HG03565 (cell line): ENCODE results near the gene VSTM4.

Experiments
- ATAC-seq: cut with Tn5 transposase; IDR thresholded peaks from one replicate; pipeline ENCODE4 v1.9.1; 2021; ENCODE audit warnings: mild to moderate bottlenecking, moderate library complexity; ENCODE audit not compliant: unreplicated experiment

The VSTM4 gene

DNA sequence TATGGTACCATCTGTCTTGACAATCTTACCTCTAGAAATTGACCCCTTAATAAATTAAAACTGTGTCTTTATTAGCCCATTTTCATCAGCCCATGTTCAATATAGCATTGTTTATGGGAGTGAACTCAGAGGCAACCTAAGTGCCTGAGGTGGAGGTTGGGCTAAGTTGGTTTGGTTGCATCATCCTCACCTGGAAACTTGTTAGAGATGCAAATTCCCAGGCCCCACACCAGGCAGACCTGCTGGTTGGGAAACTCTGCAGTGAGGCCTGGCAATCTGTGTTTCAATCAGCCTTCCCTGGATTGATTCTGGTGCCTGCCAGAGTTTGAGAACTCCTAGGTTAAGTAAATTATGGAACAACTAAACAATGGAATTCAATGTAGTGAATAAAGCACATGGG lies 27.9 kb upstream of the VSTM4 start:
- no peak for ATAC-seq

DNA sequence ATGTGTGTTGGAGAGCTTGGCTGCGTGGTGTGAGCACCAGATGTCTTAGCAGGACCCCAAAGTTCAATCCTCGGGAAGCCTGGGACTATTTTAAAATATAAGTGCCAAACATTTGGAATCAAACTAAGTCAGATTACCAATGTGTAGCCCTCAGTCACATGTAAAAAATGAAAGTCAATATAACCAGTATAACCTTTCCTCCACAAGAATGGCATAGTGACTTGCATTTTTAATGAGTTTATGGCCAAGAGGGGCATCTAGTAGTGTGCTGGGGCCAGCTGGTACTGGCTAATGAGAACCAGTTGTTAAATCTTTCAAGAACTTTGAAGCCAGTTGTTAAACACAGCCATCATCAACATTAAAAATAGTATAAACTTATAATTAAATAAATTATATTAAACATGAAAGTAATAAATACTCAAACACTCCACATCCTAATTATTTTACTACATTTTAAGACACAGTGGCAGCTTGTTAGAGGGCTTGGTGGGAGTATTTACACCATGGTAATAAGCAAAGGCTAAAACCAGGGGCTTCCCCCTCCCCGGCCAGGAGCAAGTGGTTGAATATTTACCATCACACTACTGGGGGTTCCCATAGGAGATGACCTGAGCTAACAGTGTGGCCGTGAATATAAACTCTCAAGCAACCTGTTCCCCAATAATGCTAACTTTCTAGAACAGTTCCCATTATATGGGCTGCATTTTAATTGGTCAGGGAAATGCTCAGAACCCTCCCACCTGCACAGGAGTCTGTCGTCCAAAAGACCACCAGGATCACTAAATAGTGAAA lies 26.4 kb upstream of the VSTM4 start:
- no peak for ATAC-seq

DNA sequence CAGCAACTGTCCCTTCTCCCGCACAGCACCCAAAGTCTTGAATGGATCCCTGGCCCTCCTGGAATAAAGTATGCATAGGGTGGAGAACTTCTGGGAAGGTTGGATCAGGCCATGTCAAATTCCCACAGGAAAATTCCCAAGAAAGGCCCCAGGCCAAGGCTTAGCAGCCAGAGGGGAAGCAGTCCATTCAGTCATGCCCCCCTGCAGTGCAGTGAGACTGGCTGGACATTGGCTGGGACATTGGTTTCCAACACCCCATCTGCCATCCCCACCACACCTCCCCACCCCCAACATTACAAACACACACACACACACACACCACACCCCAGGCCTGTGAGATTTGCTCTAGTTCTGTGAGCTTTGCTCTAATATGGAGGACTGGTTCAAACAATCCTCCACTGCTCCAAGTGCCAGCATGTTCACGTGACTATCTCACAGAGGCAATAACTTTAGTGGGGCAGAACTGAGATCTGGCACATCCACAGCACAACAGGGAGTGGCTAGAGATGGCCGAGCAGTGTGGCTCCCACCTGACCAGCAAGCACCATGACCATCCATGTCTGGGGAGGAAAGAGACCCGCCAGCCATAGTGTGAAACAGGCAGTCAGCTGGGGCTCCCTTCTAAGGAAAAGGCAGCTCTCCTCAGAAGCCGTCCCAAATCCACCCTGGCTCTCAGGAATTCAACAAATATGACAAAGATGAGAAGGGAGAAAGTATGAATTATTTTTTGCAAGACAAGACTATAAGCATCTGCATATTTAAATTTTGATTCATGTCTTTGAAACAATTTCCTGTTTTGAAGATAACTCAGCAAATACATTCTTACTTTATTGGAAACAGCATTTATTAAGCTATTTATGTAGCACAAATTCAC lies 25.2 kb upstream of the VSTM4 start:
- no peak for ATAC-seq

DNA sequence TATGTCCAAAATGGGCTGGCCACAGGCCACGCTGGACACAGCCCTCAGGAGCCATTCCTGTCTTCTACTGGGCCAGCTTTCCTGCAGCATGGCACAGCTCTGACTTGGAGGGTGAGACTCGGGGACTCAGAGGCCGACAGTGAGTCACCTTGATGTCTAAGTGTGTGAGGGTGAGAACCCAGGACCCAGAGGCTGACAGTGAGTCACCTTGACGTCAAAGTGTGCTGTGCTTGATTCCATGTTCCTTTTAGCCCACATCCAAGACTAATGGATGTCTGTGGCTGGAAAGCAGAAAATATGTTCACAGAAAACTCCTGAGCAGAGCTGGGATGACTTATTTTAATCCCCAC lies 24.5 kb upstream of the VSTM4 start:
- no peak for ATAC-seq

DNA sequence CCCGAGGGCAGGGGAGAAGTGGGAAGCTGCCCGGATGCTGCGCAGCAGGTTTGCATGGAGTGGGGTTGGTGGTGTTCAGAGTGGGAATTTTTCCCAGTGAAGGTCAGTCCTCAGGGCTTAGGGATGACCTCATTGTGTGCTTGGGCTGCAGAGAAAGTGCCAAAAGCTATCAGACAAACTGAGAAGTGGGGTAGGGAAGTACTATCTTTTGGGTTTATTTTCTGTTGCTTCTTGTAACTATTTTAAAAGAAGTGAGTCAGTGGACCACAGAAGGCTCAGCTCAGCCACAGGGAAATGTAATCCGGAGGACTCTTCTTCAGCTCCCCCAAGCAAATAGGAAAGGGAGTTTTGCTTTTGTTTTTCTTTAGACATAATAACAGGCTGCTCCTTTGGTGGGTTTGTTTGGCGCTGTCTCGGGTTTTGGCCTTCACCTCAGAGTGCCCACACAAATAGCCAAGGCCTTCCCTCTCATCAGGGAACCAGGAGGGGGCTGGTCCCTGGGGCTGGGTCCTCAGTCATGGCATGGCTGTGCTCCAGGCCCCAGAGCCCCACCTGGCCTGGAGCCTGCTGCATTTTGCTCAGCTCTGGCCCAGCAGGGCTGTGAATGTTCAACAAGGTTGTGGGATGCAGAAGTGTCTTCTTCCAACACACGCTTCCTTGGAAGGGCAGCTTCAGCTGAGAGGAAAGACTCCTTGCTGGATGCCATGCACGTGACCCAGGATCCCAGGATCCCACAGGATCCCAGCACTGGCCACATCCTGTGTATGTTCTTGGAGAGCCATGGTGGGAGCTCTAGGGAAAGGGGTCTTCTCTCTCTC lies 23.9 kb upstream of the VSTM4 start:
- ATAC-seq = no peak

DNA sequence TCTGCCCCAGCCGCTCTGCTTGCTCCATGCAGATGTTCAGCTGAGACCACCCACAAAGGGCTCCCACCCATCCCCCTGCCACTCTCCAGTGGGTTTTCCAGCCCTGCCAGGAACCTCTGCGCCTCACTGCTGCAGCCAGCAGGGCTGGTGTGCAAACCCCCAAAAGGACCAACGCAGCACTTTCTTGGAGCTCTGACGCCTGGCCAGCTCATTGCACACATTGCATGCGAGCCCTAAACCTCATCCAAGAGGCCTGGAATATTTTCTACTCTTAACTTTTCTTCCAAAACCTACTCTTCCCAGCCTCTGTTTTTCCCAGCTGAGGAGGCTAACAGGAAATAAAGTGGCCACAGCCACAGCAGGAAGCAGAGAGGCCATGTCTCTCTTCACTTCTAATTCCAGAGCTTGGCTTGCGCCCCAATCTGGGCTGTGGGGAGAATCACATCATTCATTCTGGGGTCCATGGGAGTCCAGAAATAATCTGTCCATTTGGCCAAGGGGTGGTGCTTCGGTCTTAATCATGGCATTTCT lies 23.1 kb upstream of the VSTM4 start:
- no peak for ATAC-seq

DNA sequence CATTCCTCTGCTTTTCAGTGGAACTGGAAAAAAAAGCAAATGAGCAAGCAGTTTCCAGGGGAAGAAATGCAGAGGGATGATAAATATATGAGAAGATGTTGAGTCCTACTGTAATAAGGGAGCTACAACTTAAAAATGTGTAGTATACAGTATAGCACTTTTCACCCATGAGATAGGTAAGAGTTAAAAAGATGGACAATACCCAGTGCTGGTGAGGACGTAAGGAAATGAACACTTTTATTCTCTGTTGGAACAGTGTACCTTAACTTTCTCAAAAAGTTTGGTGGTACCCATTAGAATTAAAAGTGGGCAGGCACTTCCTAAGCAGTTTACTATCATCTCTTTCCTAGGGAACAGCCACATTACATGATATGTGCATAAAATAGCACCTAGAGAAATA lies 21.2 kb upstream of the VSTM4 start:
- ATAC-seq = no peak

DNA sequence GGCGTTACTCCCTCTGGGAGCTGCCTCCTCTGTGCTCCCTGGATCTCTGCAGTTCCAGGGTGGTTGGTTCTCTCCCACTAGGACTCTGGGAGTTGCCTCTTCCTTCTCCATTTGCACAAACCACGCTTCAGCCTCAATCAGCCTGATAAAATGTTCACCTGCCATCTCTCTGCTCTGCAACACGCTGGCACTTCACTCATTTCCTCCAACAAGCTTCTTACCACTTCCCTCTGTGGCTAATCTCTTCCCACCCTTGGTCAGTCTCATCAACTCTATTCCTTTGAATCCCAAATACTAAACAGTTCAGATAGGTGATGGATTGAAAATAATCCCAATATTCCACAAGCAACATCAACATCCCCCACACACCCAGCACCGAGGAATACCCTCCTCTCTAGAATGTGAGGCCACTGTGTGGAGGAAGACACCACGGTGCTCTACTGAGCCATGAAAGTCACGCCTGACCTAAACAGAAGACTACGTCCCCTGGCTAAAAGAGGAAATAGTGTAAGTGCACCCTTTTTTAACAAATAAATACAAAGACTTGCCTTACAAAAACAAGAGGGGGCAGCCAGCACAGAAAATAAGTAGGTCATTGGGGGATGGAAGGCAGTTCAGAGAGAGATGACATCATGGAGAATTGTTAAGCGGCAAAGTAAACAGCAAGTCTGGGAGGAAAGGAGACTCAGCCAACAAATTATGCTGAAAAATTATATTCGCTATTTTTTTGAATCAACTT lies 20.4 kb upstream of the VSTM4 start:
- ATAC-seq = no peak

DNA sequence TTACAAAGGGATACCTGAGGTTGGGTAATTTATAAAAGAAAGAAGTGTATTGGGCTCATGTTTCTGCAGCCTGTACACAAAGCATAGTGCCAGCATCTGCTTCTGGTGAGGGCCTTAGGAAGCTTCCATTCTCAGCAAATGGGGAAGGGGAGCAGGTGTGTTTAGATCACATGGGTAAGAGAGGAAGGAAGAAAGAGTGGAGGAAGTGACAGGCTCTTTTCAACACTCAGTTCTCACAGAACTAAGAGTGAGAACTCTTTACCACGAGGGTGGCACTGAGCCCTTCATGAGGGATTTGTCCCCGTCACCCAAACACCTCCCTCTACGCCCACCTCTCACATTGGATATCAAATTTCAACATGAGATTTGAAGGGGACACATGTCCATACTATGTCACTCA lies 19.0 kb upstream of the VSTM4 start:
- no peak for ATAC-seq

DNA sequence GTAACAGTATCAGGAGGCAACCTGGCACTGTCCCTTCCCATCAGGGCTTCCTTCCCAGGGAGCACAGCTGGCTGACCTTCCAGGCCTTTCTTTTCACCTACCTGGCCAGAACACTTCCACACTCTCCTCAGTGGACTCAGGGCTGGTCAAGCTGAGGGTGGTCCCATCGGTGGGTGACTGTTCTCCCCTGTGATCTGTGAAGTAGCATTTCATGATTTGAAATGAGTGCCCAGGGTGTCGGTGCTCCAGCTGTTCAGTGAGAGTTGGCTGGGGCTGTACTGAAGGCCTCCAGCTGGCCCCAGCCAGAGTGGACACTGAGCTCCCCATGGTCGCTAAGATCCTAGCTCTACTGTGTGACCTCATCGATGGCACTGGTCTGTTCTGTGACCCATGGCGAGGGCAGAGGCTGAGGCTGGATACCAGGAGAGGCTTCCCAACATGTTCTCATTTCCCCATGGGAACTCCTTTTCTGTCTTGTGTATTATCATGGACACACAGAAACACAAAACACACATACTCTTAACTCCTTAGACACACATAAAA lies 18.5 kb upstream of the VSTM4 start, which contains the start of gene FAM170B:
TSS of gene FAM170B (minus strand) at position 316 of the 543 bp plus-strand sequence. CDS start at position 213, 103 bp downstream.
- ATAC-seq = no peak

DNA sequence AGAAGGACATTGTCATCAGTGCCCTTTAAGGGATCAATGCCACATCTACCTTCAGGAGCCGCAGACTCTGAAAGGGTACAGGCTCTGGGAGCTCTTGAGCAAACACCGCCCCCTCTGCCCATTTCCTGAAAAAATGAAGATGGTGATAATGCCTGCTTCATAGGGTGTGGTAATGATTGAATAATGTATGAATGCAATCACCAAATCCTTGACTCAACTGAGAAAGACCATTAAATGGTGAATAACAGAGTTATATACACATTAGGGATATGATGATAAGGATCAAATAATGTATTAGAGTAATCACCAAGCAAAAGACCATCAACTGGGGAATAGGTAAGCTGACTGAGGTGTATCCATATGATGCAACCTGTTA lies 17.0 kb upstream of the VSTM4 start:
- no peak for ATAC-seq

DNA sequence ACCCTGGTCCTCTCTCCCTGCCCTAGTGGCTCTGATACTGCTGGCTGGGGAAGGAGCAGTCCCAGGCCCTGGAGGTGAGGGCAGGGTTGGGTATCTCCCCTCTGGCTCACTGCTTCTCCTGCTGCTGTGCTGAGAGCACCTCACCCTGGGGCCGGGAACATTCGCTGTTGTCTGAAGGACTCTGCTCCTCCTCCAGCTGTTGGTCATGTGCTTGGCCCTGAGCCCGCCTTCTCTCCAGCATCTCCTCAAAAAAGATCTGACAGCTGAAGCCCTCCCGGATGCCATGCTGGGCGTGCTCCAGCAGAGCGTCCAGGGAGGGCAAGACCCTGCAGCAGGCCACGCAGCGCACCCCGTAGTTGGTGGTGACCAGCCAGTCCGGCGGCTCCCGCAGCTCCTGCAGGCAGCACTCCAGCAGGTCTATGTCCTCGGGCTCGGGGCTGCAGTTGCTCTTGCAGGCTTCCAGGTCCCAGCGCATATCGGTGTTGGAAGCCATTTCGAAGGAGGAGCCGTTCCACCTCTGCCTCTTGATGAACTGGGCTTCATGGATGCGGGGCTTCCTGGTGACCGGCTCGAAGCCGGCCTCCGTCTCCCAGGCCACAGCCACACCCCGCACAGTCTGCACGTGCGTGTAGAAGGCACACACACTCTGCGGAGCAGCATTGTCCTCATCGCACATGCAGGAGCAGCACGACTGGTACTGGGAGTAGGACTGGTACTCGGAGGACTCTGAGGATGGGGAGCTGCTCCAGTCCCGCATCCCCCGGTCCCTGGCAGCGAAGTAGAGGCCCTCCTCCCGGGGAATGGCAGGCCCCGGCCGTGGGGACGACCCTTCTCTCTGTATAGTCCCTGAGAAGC lies 16.4 kb upstream of the VSTM4 start:
- no peak for ATAC-seq

DNA sequence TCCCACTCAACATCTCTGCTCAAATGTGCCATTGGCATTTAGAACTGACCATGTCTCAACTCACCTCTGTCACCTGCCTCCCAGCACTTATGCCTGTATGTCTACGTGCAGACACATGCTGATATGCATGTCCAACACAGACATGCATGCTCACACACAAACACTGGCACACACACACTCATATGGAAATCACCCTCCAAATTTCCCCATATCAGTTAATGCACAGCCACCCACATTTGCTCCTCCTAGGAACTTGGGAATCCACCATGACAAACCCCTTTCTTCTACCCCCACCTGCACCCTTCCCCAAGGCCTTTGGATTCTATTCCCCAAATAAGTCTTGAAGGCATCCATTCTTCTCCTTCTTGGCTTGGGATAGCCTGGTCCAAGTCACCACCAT lies 14.1 kb upstream of the VSTM4 start:
- ATAC-seq = no peak

DNA sequence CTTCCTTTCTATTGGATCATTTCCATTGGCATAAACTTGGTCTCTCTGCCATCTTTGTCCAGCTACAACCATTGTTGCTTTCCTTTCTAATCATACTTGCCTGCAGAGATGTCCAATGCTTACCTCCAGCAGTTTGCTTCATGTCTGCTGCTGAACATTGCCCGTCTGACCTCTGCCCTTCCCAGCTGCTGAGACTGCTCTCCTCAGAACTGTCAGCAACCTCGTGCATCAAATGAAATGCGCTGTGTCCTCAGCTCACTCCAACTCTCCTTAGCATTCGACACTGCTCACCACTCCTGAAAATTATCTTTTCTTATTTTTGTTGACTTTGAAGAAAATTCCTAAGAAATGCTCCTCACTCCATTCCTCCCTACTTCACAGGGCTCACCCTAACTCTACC lies 13.5 kb upstream of the VSTM4 start:
- no peak for ATAC-seq

DNA sequence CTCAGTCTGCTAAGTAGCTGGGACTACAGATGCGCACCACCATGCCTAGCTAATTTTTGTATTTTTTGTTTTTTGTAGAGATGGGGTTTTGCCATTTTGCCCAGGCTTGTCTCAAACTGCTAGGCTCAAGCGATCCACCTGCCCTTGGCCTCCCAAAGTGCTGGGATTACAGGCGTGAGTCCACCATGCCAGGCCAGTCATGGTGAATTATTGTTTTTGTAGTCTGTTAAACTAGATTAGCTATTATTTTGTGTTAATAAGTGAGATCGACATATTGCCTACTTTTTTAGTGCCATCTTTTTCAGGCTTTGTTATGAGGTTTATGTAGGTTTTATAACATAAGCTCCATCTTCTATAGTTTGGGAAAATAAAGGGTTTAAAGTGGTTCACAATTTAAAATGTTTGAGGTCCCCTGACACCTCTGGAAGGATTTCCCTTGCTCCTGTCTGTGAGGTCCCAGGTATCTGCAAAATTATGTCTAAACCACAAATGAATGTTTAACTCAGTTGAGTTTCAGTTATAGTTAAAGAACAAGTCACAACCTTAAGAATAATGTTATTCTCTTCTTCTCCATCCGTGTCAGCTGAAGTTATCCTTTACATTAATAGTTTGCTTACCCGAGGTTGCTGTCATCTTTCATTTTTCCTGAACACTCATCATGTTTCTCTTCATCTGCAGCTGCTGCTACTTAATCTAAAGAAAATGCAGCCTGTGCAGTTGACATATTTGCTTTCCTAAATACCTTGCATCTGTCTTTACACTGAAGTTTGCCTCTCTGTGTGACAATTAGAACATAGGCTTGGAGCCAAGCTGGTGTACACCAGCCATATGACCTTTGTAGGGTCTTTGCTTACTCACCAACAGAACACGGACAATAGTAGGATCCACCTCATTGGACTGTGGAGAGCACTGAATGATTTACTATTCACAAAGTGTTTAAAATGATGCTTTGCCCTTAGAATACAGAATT lies 8.9 kb upstream of the VSTM4 start:
- ATAC-seq = no peak

DNA sequence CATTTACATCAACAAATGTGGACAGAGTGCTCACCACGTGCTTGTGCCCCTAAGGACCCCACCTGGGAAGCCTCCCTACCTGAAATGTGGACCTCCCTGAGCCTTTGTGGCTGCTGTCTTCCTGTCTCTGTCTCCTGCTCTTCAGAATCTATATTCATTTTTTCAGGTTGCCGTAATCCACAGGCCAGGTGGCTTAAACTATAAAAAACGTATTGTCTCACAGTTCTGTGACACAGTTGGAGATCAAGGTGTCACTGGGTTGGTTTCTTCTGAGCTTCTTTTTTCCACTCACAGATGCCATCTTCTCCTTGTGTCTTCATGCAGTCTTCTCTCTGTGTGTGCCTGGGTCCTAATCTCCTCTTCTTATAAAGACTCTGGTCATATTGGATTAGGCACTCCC lies 5.6 kb upstream of the VSTM4 start:
- ATAC-seq = no peak

DNA sequence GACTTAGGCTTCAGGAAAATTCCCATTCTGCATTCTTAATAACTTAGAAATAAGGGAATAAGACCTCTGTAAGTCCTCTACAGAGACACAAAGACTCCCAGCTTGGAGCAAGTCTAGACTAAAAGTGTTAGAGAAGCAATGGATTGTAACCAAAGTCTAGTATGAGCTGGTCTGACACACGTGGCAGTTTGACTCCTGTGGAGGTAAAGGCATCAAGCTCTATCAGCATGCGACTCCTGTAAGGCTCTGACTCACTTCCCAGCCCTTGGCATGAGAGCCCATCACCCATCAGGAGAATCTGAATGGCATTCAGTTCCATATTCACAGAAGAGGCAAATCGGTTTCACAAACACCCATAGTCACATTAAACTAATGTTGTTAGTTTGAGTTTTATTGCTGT lies 4.4 kb upstream of the VSTM4 start:
- no peak for ATAC-seq

DNA sequence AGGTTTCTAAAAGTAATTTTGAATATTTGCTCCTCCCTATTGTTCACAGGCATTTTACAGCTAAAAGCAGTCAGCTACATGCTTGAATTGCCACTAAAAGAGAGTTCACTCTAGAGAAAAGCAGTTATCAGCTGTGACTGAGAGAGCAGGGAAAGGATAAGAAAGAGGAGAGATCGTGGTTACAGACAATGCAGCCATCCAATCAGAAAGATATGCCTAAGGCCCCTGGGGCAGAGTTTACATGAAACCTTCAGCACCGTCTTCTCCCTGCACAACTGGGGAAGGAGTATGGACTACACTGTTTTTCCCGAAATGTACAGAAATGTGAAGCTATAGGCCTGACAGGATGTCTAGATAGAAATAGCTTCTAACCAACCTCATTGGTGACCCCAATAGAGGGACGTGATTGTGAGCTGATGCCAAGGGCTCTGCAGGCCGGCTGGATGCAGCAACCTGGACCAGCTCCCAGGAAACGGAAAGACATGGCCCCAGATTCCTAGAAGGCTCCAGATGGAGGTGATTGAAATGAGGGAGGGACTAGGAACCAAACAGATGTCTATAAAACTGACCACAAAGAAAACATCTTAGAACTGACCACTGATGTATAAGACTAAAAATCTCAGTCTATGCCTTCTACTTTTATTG lies 3.2 kb upstream of the VSTM4 start:
- no peak for ATAC-seq
